IMR-90 (cell line): ENCODE measurements around the gene TIAM1. TPM values are rescaled to one million over a fixed set of nuclear protein-coding genes. Genes with fewer than 3 reads are reported as not detected.

Experiments
- ATAC-seq: fragments of 200-7000 bp; cut with Tn5 transposase; 2 replicates; pipeline ENCODE4 v1.9.1; 2020; ENCODE audit warnings: low read depth, mild to moderate bottlenecking, moderate library complexity
- BruUV-seq: library from RNA; stranded (reverse); fragments of 400-500 nt; replicated peaks from 2 replicates; lab custom pipeline; 2021; lab: Mats Ljungman, UMichigan
- CTCF ChIA-PET: fragments of 300-600 bp; formaldehyde crosslinking; extraction: SDS; loops from one replicate; lab custom pipeline; 2021; ENCODE audit warnings: antibody characterized with exemption; lab: Yijun Ruan, JAX
- POLR2A ChIA-PET: fragments of 300-600 bp; sonication (Branson Sonifier 250); formaldehyde crosslinking; loops from one replicate; lab custom pipeline; 2022; ENCODE audit warnings: antibody characterized with exemption; ENCODE audit not compliant: unreplicated experiment; lab: Charles Lee
- DNase-seq: peaks from one replicate; pipeline ENCODE4 v3.0.0; 2013
- H2AFZ ChIP-seq: replicated peaks from 2 replicates; pipeline ENCODE3; 2013; ENCODE audit warnings: low read length, mild to moderate bottlenecking; ENCODE audit not compliant: poor library complexity
- H2AK5ac ChIP-seq: 2 replicates; pipeline ENCODE4 v1.6.1; 2013; ENCODE audit warnings: low read depth, low read length, inconsistent platforms
- H2AK9ac ChIP-seq: replicated peaks from 2 replicates; pipeline ENCODE3; 2013; ENCODE audit warnings: mild to moderate bottlenecking, low read depth, low read length, moderate library complexity; ENCODE audit not compliant: poor library complexity
- H2BK120ac ChIP-seq: 2 replicates; pipeline ENCODE4 v1.6.1; 2013; ENCODE audit warnings: low read depth, low read length, inconsistent platforms
- H2BK15ac ChIP-seq: 3 replicates; pipeline ENCODE4 v1.6.1; 2013; ENCODE audit warnings: low read depth, low read length, inconsistent platforms
- H2BK20ac ChIP-seq: 2 replicates; pipeline ENCODE4 v1.6.1; 2013; ENCODE audit warnings: low read depth, mild to moderate bottlenecking, inconsistent platforms, low read length, moderate library complexity
- H2BK5ac ChIP-seq: 2 replicates; pipeline ENCODE4 v1.6.1; 2013; ENCODE audit warnings: mild to moderate bottlenecking, low read depth, low read length, inconsistent platforms; ENCODE audit not compliant: poor library complexity, severe bottlenecking
- H3K14ac ChIP-seq: replicated peaks from 2 replicates; pipeline ENCODE4 v1.6.1; 2013; ENCODE audit warnings: low read depth, low read length, inconsistent platforms
- H3K18ac ChIP-seq: 2 replicates; pipeline ENCODE4 v1.6.1; 2013; ENCODE audit warnings: low read depth, low read length, control low read depth
- H3K23ac ChIP-seq: 2 replicates; pipeline ENCODE4 v1.6.1; 2013; ENCODE audit warnings: low read depth, low read length, inconsistent platforms
- H3K27ac ChIP-seq: 2 replicates; pipeline ENCODE4 v1.5.1; 2013; ENCODE audit warnings: mild to moderate bottlenecking, control low read depth, low read length; ENCODE audit not compliant: insufficient read depth
- H3K27me3 ChIP-seq: 2 replicates; pipeline ENCODE4 v1.6.1; 2013; ENCODE audit warnings: low read length; ENCODE audit not compliant: control insufficient read depth, insufficient read depth
- H3K36me3 ChIP-seq: 2 replicates; pipeline ENCODE4 v1.6.1; 2013; ENCODE audit warnings: low read length, mixed read lengths; ENCODE audit not compliant: control insufficient read depth, insufficient read depth
- H3K4ac ChIP-seq: 2 replicates; pipeline ENCODE4 v1.6.1; 2013; ENCODE audit warnings: low read depth, low read length, inconsistent platforms
- H3K4me1 ChIP-seq: 2 replicates; pipeline ENCODE4 v1.6.1; 2013; ENCODE audit warnings: low read length, mixed read lengths; ENCODE audit not compliant: control insufficient read depth, insufficient read depth
- H3K4me2 ChIP-seq: 2 replicates; pipeline ENCODE4 v1.6.1; 2013; ENCODE audit warnings: low read depth, mild to moderate bottlenecking, control low read depth, low read length, moderate library complexity
- H3K4me3 ChIP-seq: 2 replicates; pipeline ENCODE4 v1.5.1; 2013; ENCODE audit warnings: low read depth, mild to moderate bottlenecking, control low read depth, low read length, moderate library complexity; ENCODE audit not compliant: insufficient read depth
- H3K56ac ChIP-seq: 2 replicates; pipeline ENCODE4 v1.6.1; 2013; ENCODE audit warnings: low read length, inconsistent platforms; ENCODE audit not compliant: insufficient read depth; ENCODE audit errors: extremely low read depth
- H3K79me1 ChIP-seq, 2 experiments: 2 replicates each; pipeline ENCODE4 v1.6.1; 2013; ENCODE audit warnings: low read length in 2 of 2, inconsistent platforms in 1 of 2, low read depth in 1 of 2
- H3K9ac ChIP-seq: 2 replicates; pipeline ENCODE4 v1.6.1; 2013; ENCODE audit warnings: low read depth, low read length, control low read depth
- H3K9me1 ChIP-seq: 2 replicates; pipeline ENCODE4 v1.6.1; 2013; ENCODE audit warnings: low read length, inconsistent platforms; ENCODE audit not compliant: insufficient read depth
- H3K9me3 ChIP-seq: 2 replicates; pipeline ENCODE4 v1.6.1; 2013; ENCODE audit warnings: low read length; ENCODE audit not compliant: control insufficient read depth, insufficient read depth
- H4K20me1 ChIP-seq: 2 replicates; pipeline ENCODE4 v1.6.1; 2013; ENCODE audit warnings: low read length, inconsistent platforms; ENCODE audit not compliant: insufficient read depth
- H4K5ac ChIP-seq: 2 replicates; pipeline ENCODE4 v1.6.1; 2013; ENCODE audit warnings: mild to moderate bottlenecking, low read depth, low read length, control low read depth
- H4K8ac ChIP-seq, 2 experiments: 2 replicates each; pipeline ENCODE4 v1.6.1; 2013; ENCODE audit warnings: low read depth in 2 of 2, low read length in 2 of 2, control low read depth in 1 of 2, inconsistent platforms in 1 of 2
- H4K91ac ChIP-seq: 2 replicates; pipeline ENCODE4 v1.6.1; 2013; ENCODE audit warnings: low read depth, low read length, inconsistent platforms; ENCODE audit not compliant: insufficient read depth
- BHLHE40 ChIP-seq: fragments of 150-350 bp; IDR thresholded peaks from 2 replicates; pipeline ENCODE4 v1.6.1; 2016; ENCODE audit warnings: mild to moderate bottlenecking, low read depth, low read length
- CEBPB ChIP-seq: IDR thresholded peaks from 2 replicates; pipeline ENCODE4 v1.6.1; 2012; ENCODE audit warnings: low read depth, low read length, improper control_type of control experiment
- CHD1 ChIP-seq: IDR thresholded peaks from 2 replicates; pipeline ENCODE4 v1.6.1; 2012; ENCODE audit warnings: low read depth, low read length, improper control_type of control experiment
- CTCF ChIP-seq: conservative IDR thresholded peaks from 2 replicates; pipeline ENCODE4 v1.5.1; 2012; ENCODE audit warnings: mild to moderate bottlenecking, low read depth, low read length, improper control_type of control experiment
- ELK1 ChIP-seq: fragments of 150-350 bp; IDR thresholded peaks from 2 replicates; pipeline ENCODE4 v1.6.1; 2016; ENCODE audit warnings: low read depth, mild to moderate bottlenecking, low read length, moderate library complexity, borderline replicate concordance
- FOS ChIP-seq: fragments of 150-350 bp; IDR thresholded peaks from 2 replicates; pipeline ENCODE4 v1.6.1; 2016; ENCODE audit warnings: low read depth, low read length
- MAZ ChIP-seq: IDR thresholded peaks from 2 replicates; pipeline ENCODE4 v1.6.1; 2012; ENCODE audit warnings: low read depth, mild to moderate bottlenecking, low read length, improper control_type of control experiment, moderate library complexity, borderline replicate concordance
- MXI1 ChIP-seq: IDR thresholded peaks from 2 replicates; pipeline ENCODE4 v1.6.1; 2012; ENCODE audit warnings: low read depth, mild to moderate bottlenecking, low read length, moderate library complexity, borderline replicate concordance
- NFE2L2 ChIP-seq: fragments of 150-350 bp; IDR thresholded peaks from 2 replicates; pipeline ENCODE4 v1.6.1; 2016; ENCODE audit warnings: low read depth, mild to moderate bottlenecking, low read length
- POLR2A ChIP-seq: IDR thresholded peaks from 2 replicates; pipeline ENCODE4 v1.6.1; 2012; ENCODE audit warnings: mild to moderate bottlenecking, low read depth, low read length
- RCOR1 ChIP-seq: IDR thresholded peaks from 2 replicates; pipeline ENCODE4 v1.6.1; 2012; ENCODE audit warnings: mild to moderate bottlenecking, low read length, improper control_type of control experiment; ENCODE audit not compliant: insufficient replicate concordance
- RFX5 ChIP-seq: IDR thresholded peaks from 2 replicates; pipeline ENCODE4 v1.8.0; 2012; ENCODE audit warnings: low read depth, mild to moderate bottlenecking, low read length, moderate library complexity
- SMC3 ChIP-seq: fragments of 150-350 bp; IDR thresholded peaks from 2 replicates; pipeline ENCODE4 v1.6.1; 2016; ENCODE audit warnings: low read depth, mild to moderate bottlenecking, antibody characterized with exemption, low read length, moderate library complexity
- WGBS, 2 experiments: methylation state at CpG; one replicate each; pipeline versions ENCODE4 v1.1.5 to v1.1.7; 2013; ENCODE audit warnings: missing lambda C conversion rate in 2 of 2; ENCODE audit not compliant: insufficient read length in 1 of 2; ENCODE audit errors: extremely low coverage in 2 of 2; 5-methylcytosine and 5-hydroxymethylcytosine counted together
- dilution Hi-C: fragments of 300-500 bp; cut with HindIII; formaldehyde crosslinking; loops from one replicate; pipeline ENCODE4 v1.14.3; 2018; ENCODE audit warnings: low sequenced_read_pairs; ENCODE audit not compliant: unreplicated experiment
- in situ Hi-C: fragments of 300-500 bp; cut with MboI; formaldehyde crosslinking; loops from 3 replicates; pipeline ENCODE4 v1.14.3; 2019; ENCODE audit warnings: low sequenced_read_pairs, inconsistent platforms, mixed read lengths
- intact Hi-C: fragments of 100-400 bp; cut with micrococcal nuclease; formaldehyde crosslinking; loops from 2 replicates; pipeline ENCODE4 v1.10.0; 2022
- polyA plus RNA-seq, 3 experiments: library from polyadenylated mRNA; depleted of rRNA; stranded (reverse); fragments of >200 nt; gene quantifications; 2 replicates each; pipeline ENCODE4 v1.2.3, GENCODE V29; 2012; ENCODE audit warnings: low replicate concordance in 1 of 3
- total RNA-seq: library from RNA; depleted of rRNA; stranded (reverse); fragments of >200 nt; gene quantifications from 2 replicates; pipeline ENCODE4 v1.2.3, GENCODE V29; 2012

TIAM1 gene
- total and polyA plus RNA-seq, 2 of the 4 experiments (the other 2 are of a cell fraction) = 2.9 to 9.3 TPM

GRCh38 chr21:31251686-31252085, 92.4 kb downstream of the TIAM1 start:
- no peak overlapping the region for H4K8ac ChIP-seq
- DNase-seq (no peak), ATAC-seq (no peak)
- H4K20me1 ChIP-seq = no peaks in the 10 kb centered on the region
- no peak overlapping the region for H2BK5ac ChIP-seq
- no peak overlapping the region for H2BK20ac ChIP-seq
- H3K27ac ChIP-seq = no peak overlapping the region
- dilution Hi-C loops (no loop called here), intact Hi-C loops (no loop called here), in situ Hi-C loops (no loop called here)
- H3K27me3 ChIP-seq = no peaks in the 10 kb centered on the region; the same call in 1 of the 2 replicates
- H3K4ac ChIP-seq = no peak overlapping the region
- POLR2A ChIA-PET = no interaction called here
- no peak for TF ChIP-seq CTCF
- TF ChIP-seq RFX5 = no peak
- TF ChIP-seq POLR2A = no peak
- no peak for TF ChIP-seq FOS
- no peak for TF ChIP-seq MXI1
- TF ChIP-seq CEBPB = no peak
- no peak for TF ChIP-seq MAZ
- no peak for TF ChIP-seq ELK1
- TF ChIP-seq NFE2L2 = no peak
- TF ChIP-seq RCOR1 = no peak
- no peak for TF ChIP-seq CHD1
- TF ChIP-seq SMC3 = no peak
- no peak for TF ChIP-seq BHLHE40
- H3K4me3 ChIP-seq = no peak overlapping the region
- no peak overlapping the region for H3K9ac ChIP-seq
- WGBS, 2 experiments = 93% methylated on average over 16 of the region's 28 CpGs; no CpG with 5 or more reads in 1 of the 2 experiments
- no peak overlapping the region for H2BK15ac ChIP-seq
- no peaks in the 10 kb centered on the region for H3K36me3 ChIP-seq
- H2AK9ac ChIP-seq = no peak overlapping the region
- no peak overlapping the region for H3K23ac ChIP-seq
- H3K4me2 ChIP-seq = no peak overlapping the region
- H3K9me1 ChIP-seq = no peaks in the 10 kb centered on the region
- CTCF ChIA-PET = no interaction called here
- no peak overlapping the region for H3K14ac ChIP-seq
- H3K18ac ChIP-seq = no peak overlapping the region
- BruUV-seq = no TSS peak
- no peak overlapping the region for H2BK120ac ChIP-seq
- no peaks in the 10 kb centered on the region for H3K9me3 ChIP-seq
- H2AFZ ChIP-seq = no peak overlapping the region
- no peak overlapping the region for H4K5ac ChIP-seq
- H2AK5ac ChIP-seq = no peak overlapping the region
- no peak overlapping the region for H3K56ac ChIP-seq
- no peak overlapping the region for H4K91ac ChIP-seq
- H3K79me1 ChIP-seq = no peaks in the 10 kb centered on the region
- no peaks in the 10 kb centered on the region for H3K4me1 ChIP-seq
